Subcutaneous adipose tissue (tissue), 4 donors: ENCODE data around the gene SMIM20. TPM values are rescaled to one million over a fixed set of nuclear protein-coding genes. Genes with fewer than 3 reads are reported as not detected.

Source experiments
- CTCF ChIP-seq: fragments of 450-650 bp; IDR thresholded peaks from one replicate; pipeline ENCODE4 v1.5.1; 2016; ENCODE audit warnings: low read depth, mild to moderate bottlenecking, control low read depth, antibody characterized with exemption, moderate library complexity
- total RNA-seq, 4 donors: library from RNA; depleted of rRNA; stranded (reverse); fragments of >200 nt; gene quantifications; one replicate each; pipeline ENCODE4 v1.1.0, GENCODE V29; 2016

SMIM20 gene
- total RNA-seq, 4 donors from 2014 or later: 27.3 to 47.8 (median 34.7) TPM

- TF ChIP-seq CTCF: no peak
Observed at GRCh38 chr4:25976780-25977179, 62.8 kb downstream of the SMIM20 start.

- no peak for TF ChIP-seq CTCF
Observed at GRCh38 chr4:25977397-25978170, 63.6 kb downstream of the SMIM20 start.

- no peak for TF ChIP-seq CTCF
Observed at GRCh38 chr4:25978327-25978726, 64.3 kb downstream of the SMIM20 start.

Other genes with a start within 250 kb of the SMIM20 start
- 10 to 100 TPM in 3 of 4 donors, 1 to 10 TPM in 1; 6.2 to 49.6 (median 19.0) TPM for gene SEL1L3, start 51.2 kb upstream of the SMIM20 start, total RNA-seq